Breast epithelium (tissue), 3 donors: ENCODE data around the gene DNAH8.

ENCODE experiments used
- CTCF ChIP-seq, 3 donors: fragments of 450-650 bp; IDR thresholded peaks; one replicate each; pipeline ENCODE4 v1.5.1; 2016 to 2017; ENCODE audit warnings: antibody characterized with exemption in 3 of 3, mild to moderate bottlenecking in 3 of 3, moderate library complexity in 3 of 3
- POLR2A ChIP-seq: fragments of 450-650 bp; IDR thresholded peaks from one replicate; pipeline ENCODE4 v1.6.1; 2016; ENCODE audit warnings: antibody characterized with exemption, mild to moderate bottlenecking, moderate library complexity
- POLR2AphosphoS5 ChIP-seq, 3 donors: sonication (generic); formaldehyde crosslinking; IDR thresholded peaks; one replicate each; pipeline ENCODE4 v1.6.1; 2017; ENCODE audit warnings: antibody characterized with exemption in 3 of 3

GRCh38 chr6:38843798-38844197 lies 128.7 kb downstream of the DNAH8 start:
- TF ChIP-seq POLR2AphosphoS5 (IDR thresholded peaks at IDR 0.05) (no peak), CTCF (IDR thresholded peaks at IDR 0.05) (no peak), POLR2A (no peak)
